ENCODE results near the gene ATAD5.

The ATAD5 gene

GRCh38 chr17:30926516-30926915 lies 94.8 kb downstream of the ATAD5 start:
- Histone ChIP-seq H3K4me2 (ENCODE audit: low read length) (no peak overlapping the region), H3K9me2 (replicated peaks; ENCODE audit: control insufficient read depth, low read length) (no peaks in the 10 kb centered on the region), H3K4me1 (ENCODE audit: control insufficient read depth, low read length) (peaks cover 20% of the 10 kb centered on the region), H3K4me3 (ENCODE audit: low read length) (no peak overlapping the region), H3K36me3 (ENCODE audit: control insufficient read depth, low read length) (no peaks in the 10 kb centered on the region), H3K79me2 (ENCODE audit: control insufficient read depth, low read length) (no peaks in the 10 kb centered on the region), H3K27ac (ENCODE audit: low read depth, low read length) (no peak overlapping the region), H3K27me3 (ENCODE audit: control insufficient read depth, low read length) (peaks cover 21% of the 10 kb centered on the region), H3F3A (ENCODE audit: control insufficient read depth, insufficient read depth) (no peaks in the 10 kb centered on the region), H4K20me1 (ENCODE audit: control insufficient read depth, insufficient read depth, low read depth, low read length) (no peaks in the 10 kb centered on the region), H3K9me3 (ENCODE audit: control insufficient read depth, insufficient read depth, low read length) (no peaks in the 10 kb centered on the region)
- TF ChIP-seq EZH2phosphoT487 (IDR thresholded peaks at IDR 0.05; ENCODE audit: borderline replicate concordance, low read length) (no peak), CTCF (IDR thresholded peaks at IDR 0.05; ENCODE audit: low read depth, low read length, poor library complexity, severe bottlenecking) (no peak)

DNA sequence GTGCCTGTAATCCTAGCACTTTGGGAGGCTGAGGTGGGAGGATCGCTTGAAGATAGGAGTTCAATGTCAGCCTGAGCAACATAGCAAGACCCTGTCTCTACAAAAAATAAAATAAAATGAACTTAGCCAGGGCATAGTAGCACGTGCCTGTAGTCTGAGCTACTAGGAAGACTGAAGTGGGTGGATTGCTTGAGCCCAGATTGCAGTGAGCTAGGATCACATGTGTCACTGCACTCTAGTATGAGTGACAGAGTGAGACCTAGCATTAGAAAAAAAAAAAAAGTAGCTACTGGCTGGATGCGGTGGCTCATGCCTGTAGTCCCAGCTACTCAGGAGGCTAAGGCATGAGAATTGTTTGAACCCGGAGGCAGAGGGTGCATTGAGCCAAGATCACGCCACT lies 96.0 kb downstream of the ATAD5 start:
- peaks cover 7% of the 10 kb centered on the region for H3K4me1 ChIP-seq (ENCODE audit: control insufficient read depth, low read length)
- TF ChIP-seq EZH2phosphoT487 (IDR thresholded peaks at IDR 0.05; ENCODE audit: borderline replicate concordance, low read length) (no peak), CTCF (IDR thresholded peaks at IDR 0.05; ENCODE audit: low read depth, low read length, poor library complexity, severe bottlenecking) (no peak)
- no peaks in the 10 kb centered on the region for H4K20me1 ChIP-seq (ENCODE audit: control insufficient read depth, insufficient read depth, low read depth, low read length)
- no peaks in the 10 kb centered on the region for H3K36me3 ChIP-seq (ENCODE audit: control insufficient read depth, low read length)
- no peak overlapping the region for H3K4me3 ChIP-seq (ENCODE audit: low read length)
- H3F3A ChIP-seq (ENCODE audit: control insufficient read depth, insufficient read depth), result no peaks in the 10 kb centered on the region
- H3K27ac ChIP-seq (ENCODE audit: low read depth, low read length), result no peak overlapping the region
- peaks cover 9% of the 10 kb centered on the region for H3K27me3 ChIP-seq (ENCODE audit: control insufficient read depth, low read length)
- no peak overlapping the region for H3K4me2 ChIP-seq (ENCODE audit: low read length)
- no peaks in the 10 kb centered on the region for H3K79me2 ChIP-seq (ENCODE audit: control insufficient read depth, low read length)
- H3K9me2 ChIP-seq (replicated peaks; ENCODE audit: control insufficient read depth, low read length), result no peaks in the 10 kb centered on the region
- H3K9me3 ChIP-seq (ENCODE audit: control insufficient read depth, insufficient read depth, low read length), result no peaks in the 10 kb centered on the region

DNA sequence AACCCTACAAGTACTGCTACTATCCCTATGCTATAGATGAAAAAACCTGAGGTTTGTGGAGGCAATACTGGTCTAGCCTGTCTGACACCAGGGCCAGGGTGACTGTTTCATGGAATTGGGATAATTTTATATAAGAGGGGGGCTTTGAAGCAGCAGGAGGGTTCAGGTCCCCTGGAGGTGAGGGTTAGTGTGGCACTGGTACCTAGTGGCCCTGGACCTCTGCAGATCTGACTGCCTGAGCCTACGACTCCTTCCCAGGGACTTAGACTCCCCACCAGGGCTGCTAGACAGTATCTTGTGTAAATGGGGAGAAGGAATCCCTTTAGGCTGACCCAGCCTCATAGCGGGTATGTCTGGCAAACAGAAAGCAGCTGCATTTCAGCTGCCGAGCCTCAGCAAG lies 96.8 kb downstream of the ATAD5 start:
- Histone ChIP-seq H3F3A (ENCODE audit: control insufficient read depth, insufficient read depth) (no peaks in the 10 kb centered on the region), H3K36me3 (ENCODE audit: control insufficient read depth, low read length) (no peaks in the 10 kb centered on the region), H3K4me1 (ENCODE audit: control insufficient read depth, low read length) (peaks cover 5% of the 10 kb centered on the region), H3K79me2 (ENCODE audit: control insufficient read depth, low read length) (no peaks in the 10 kb centered on the region), H3K9me2 (replicated peaks; ENCODE audit: control insufficient read depth, low read length) (no peaks in the 10 kb centered on the region), H3K4me3 (ENCODE audit: low read length) (no peak overlapping the region), H4K20me1 (ENCODE audit: control insufficient read depth, insufficient read depth, low read depth, low read length) (no peaks in the 10 kb centered on the region), H3K27me3 (ENCODE audit: control insufficient read depth, low read length) (peaks cover 6% of the 10 kb centered on the region; the same call in 1 of the 2 replicates), H3K9me3 (ENCODE audit: control insufficient read depth, insufficient read depth, low read length) (no peaks in the 10 kb centered on the region), H3K4me2 (ENCODE audit: low read length) (no peak overlapping the region), H3K27ac (ENCODE audit: low read depth, low read length) (no peak overlapping the region)
- TF ChIP-seq CTCF (IDR thresholded peaks at IDR 0.05; ENCODE audit: low read depth, low read length, poor library complexity, severe bottlenecking), result no peak

Measured in DOHH2 (cell line).